SK-N-SH (cell line): ENCODE measurements around the gene CASK. TPM values are rescaled to one million over a fixed set of nuclear protein-coding genes. Genes with fewer than 3 reads are reported as not detected.

Experiments
- CTCF ChIA-PET: fragments of 300-600, 350-600 bp; formaldehyde crosslinking; extraction: SDS; loops from one replicate; lab custom pipeline; 2021; lab: Yijun Ruan, JAX
- POLR2A ChIA-PET: fragments of 350-600 bp; sonication (Branson Sonifier 250); formaldehyde crosslinking; extraction: SDS; loops from one replicate; lab custom pipeline; 2020; ENCODE audit warnings: antibody characterized with exemption, inconsistent platforms; lab: Yijun Ruan, JAX
- DNase-seq: peaks from one replicate; pipeline ENCODE4 v3.0.0; 2012
- H2AFZ ChIP-seq: fragments of 200-600 bp; sonication (generic); 2 replicates; pipeline ENCODE4 v1.8.1; 2016; ENCODE audit warnings: antibody characterized with exemption, mild to moderate bottlenecking, low read depth
- H3F3A ChIP-seq: fragments of 200-600 bp; sonication (generic); replicated peaks from 2 replicates; pipeline ENCODE3; 2016; ENCODE audit warnings: antibody characterized with exemption, mild to moderate bottlenecking; ENCODE audit not compliant: insufficient read depth
- H3K27ac ChIP-seq, 2 experiments: fragments of 200-500 bp in 1 of 2; fragments of 200-600 bp in 1 of 2; sonication (Bioruptor generic) in 1 of 2; sonication (generic), shearing (Covaris generic) in 1 of 2; 2 replicates each; pipeline versions ENCODE4 v1.5.1 to v1.6.1; 2014 to 2016; ENCODE audit warnings: low read depth in 2 of 2, inconsistent platforms in 1 of 2, low read length in 1 of 2, mild to moderate bottlenecking in 1 of 2, mixed read lengths in 1 of 2
- H3K27me3 ChIP-seq: fragments of 200-600 bp; sonication (generic), shearing (Covaris generic); 2 replicates; pipeline ENCODE4 v1.6.1; 2016; ENCODE audit warnings: mixed run types; ENCODE audit not compliant: insufficient read depth
- H3K36me3 ChIP-seq, 2 experiments: fragments of 200-500 bp in 1 of 2; fragments of 200-600 bp in 1 of 2; sonication (Bioruptor generic) in 1 of 2; sonication (generic) in 1 of 2; replicated peaks in 1 of 2; 2 replicates each; pipeline versions ENCODE3 to v1.5.1; 2014 to 2016; ENCODE audit warnings: low read length in 1 of 2, mild to moderate bottlenecking in 1 of 2; ENCODE audit not compliant: insufficient read depth in 2 of 2, control insufficient read depth in 1 of 2
- H3K4me1 ChIP-seq, 2 experiments: fragments of 200-500 bp in 1 of 2; fragments of 200-600 bp in 1 of 2; sonication (Bioruptor generic) in 1 of 2; sonication (generic), shearing (Covaris generic) in 1 of 2; 2 replicates each; pipeline versions ENCODE4 v1.5.1 to v1.6.1; 2014 to 2016; ENCODE audit warnings: low read depth in 1 of 2, low read length in 1 of 2, mixed run types in 1 of 2; ENCODE audit not compliant: insufficient read depth in 2 of 2, control insufficient read depth in 1 of 2
- H3K4me2 ChIP-seq: fragments of 200-600 bp; sonication (generic), shearing (Covaris generic); 2 replicates; pipeline ENCODE4 v1.6.1; 2017; ENCODE audit warnings: mixed run types
- H3K4me3 ChIP-seq, 2 experiments: fragments of 200-500 bp in 1 of 2; fragments of 200-600 bp in 1 of 2; sonication (Bioruptor generic) in 1 of 2; sonication (generic), shearing (Covaris generic) in 1 of 2; 2 replicates each; pipeline versions ENCODE4 v1.5.1 to v1.8.1; 2014 to 2016; ENCODE audit warnings: low read depth in 2 of 2, inconsistent platforms in 1 of 2, low read length in 1 of 2, mild to moderate bottlenecking in 1 of 2, mixed read lengths in 1 of 2, moderate library complexity in 1 of 2
- H3K79me2 ChIP-seq: fragments of 200-600 bp; sonication (generic); 2 replicates; pipeline ENCODE4 v1.8.1; 2017; ENCODE audit warnings: mild to moderate bottlenecking; ENCODE audit not compliant: insufficient read depth
- H3K9ac ChIP-seq: fragments of 200-600 bp; sonication (generic); 2 replicates; pipeline ENCODE4 v1.6.1; 2017; ENCODE audit warnings: mixed run types
- H3K9me2 ChIP-seq: fragments of 200-600 bp; sonication (generic); 2 replicates; pipeline ENCODE4 v1.6.1; 2017; ENCODE audit warnings: mixed run types
- H3K9me3 ChIP-seq: fragments of 200-600 bp; sonication (generic); 2 replicates; pipeline ENCODE4 v1.6.1; 2017; ENCODE audit warnings: mixed run types, mild to moderate bottlenecking, moderate library complexity
- H4K20me1 ChIP-seq: fragments of 200-600 bp; sonication (generic); 2 replicates; pipeline ENCODE4 v1.6.1; 2017; ENCODE audit warnings: mild to moderate bottlenecking, mixed run types; ENCODE audit not compliant: insufficient read depth
- CHD2 ChIP-seq: fragments of 150-350 bp; IDR thresholded peaks from 2 replicates; pipeline ENCODE4 v1.6.1; 2018; ENCODE audit warnings: low read length; ENCODE audit not compliant: partially characterized antibody
- CTCF ChIP-seq: fragments of 200-600 bp; sonication (generic); IDR thresholded peaks from 2 replicates; pipeline ENCODE4 v1.6.1; 2017; ENCODE audit warnings: antibody characterized with exemption, mild to moderate bottlenecking, moderate library complexity
- ELF1 ChIP-seq: IDR thresholded peaks from 2 replicates; pipeline ENCODE4 v1.4.0; 2012
- EZH2phosphoT487 ChIP-seq: fragments of 200-600 bp; sonication (generic); IDR thresholded peaks from 2 replicates; pipeline ENCODE4 v1.6.1; 2017; ENCODE audit warnings: low read depth, mixed run types, mild to moderate bottlenecking, antibody characterized with exemption, moderate library complexity, borderline replicate concordance
- FOSL2 ChIP-seq: IDR thresholded peaks from 2 replicates; pipeline ENCODE4 v1.4.0; 2012; ENCODE audit warnings: low read depth, mild to moderate bottlenecking, moderate library complexity, borderline replicate concordance
- IRF3 ChIP-seq: fragments of 150-350 bp; IDR thresholded peaks from 2 replicates; pipeline ENCODE4 v1.6.1; 2016; ENCODE audit warnings: mild to moderate bottlenecking, low read depth, low read length
- JUND ChIP-seq: IDR thresholded peaks from 2 replicates; pipeline ENCODE4 v1.4.0; 2012
- MAX ChIP-seq: IDR thresholded peaks from 2 replicates; pipeline ENCODE4 v1.4.0; 2012; ENCODE audit warnings: low read depth
- MEF2A ChIP-seq: IDR thresholded peaks from 2 replicates; pipeline ENCODE4 v1.4.0; 2012; ENCODE audit warnings: low read depth, borderline replicate concordance
- MXI1 ChIP-seq: IDR thresholded peaks from 2 replicates; pipeline ENCODE4 v1.6.1; 2012; ENCODE audit warnings: mild to moderate bottlenecking, low read depth, low read length, improper control_type of control experiment
- NFIC ChIP-seq: IDR thresholded peaks from 2 replicates; pipeline ENCODE4 v1.4.0; 2012; ENCODE audit warnings: borderline replicate concordance
- RAD21 ChIP-seq: IDR thresholded peaks from 2 replicates; pipeline ENCODE4 v1.6.1; 2012; ENCODE audit warnings: mild to moderate bottlenecking, low read length
- RCOR1 ChIP-seq: fragments of 150-350 bp; IDR thresholded peaks from 2 replicates; pipeline ENCODE4 v1.6.1; 2017; ENCODE audit warnings: antibody characterized with exemption, low read length
- RFX5 ChIP-seq: IDR thresholded peaks from 2 replicates; pipeline ENCODE4 v1.6.1; 2012; ENCODE audit warnings: mild to moderate bottlenecking, improper control_type of control experiment, low read length
- SIN3A ChIP-seq: IDR thresholded peaks from 2 replicates; pipeline ENCODE4 v1.6.1; 2012; ENCODE audit warnings: low read depth, mild to moderate bottlenecking, low read length, moderate library complexity, borderline replicate concordance
- TAF1 ChIP-seq: IDR thresholded peaks from 2 replicates; pipeline ENCODE4 v1.6.1; 2012; ENCODE audit warnings: low read depth, mild to moderate bottlenecking, low read length, moderate library complexity, borderline replicate concordance
- TCF12 ChIP-seq: IDR thresholded peaks from 2 replicates; pipeline ENCODE4 v1.4.0; 2012
- YY1 ChIP-seq: IDR thresholded peaks from 2 replicates; pipeline ENCODE4 v1.4.0; 2012; ENCODE audit warnings: low read depth, mild to moderate bottlenecking
- WGBS: methylation state at CpG from one replicate; pipeline ENCODE4 v1.1.6; 2017; ENCODE audit warnings: low lambda C conversion rate; 5-methylcytosine and 5-hydroxymethylcytosine counted together
- polyA plus RNA-seq, 3 experiments: library from polyadenylated mRNA; depleted of rRNA; stranded (reverse); fragments of >200 nt; gene quantifications; 2 replicates each; pipeline ENCODE4 v1.2.3, GENCODE V29; 2012
- TF ChIP-seq, protein P1 (sequence below): IDR thresholded peaks from 2 replicates; pipeline ENCODE4 v1.4.0; 2012; ENCODE audit warnings: low read depth, borderline replicate concordance

Gene CASK
- polyA plus RNA-seq, 1 of the 3 experiments (the other 2 are of a cell fraction) = 7.0 TPM

DNA sequence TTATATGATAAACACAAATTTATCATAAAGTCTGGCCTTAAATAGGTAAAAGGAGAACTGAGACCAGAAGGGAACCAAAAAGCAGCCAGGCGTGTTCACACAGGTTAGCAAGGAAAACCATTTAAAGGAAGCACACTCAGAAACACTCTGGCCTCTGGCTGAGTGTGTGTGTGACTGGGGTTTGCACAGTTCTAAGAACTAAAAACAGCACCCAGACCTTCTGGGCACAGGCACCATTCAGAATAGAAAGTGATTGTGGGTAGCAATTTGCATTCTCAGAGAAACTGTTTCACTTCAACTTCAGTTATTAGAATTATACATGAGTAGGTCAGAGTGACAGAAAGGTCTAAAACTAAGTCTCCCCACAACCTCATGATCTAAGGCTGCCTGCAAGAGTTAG, 189.4 kb downstream of the CASK start:
- Histone ChIP-seq H3K4me1 (no peaks in the 10 kb centered on the region), H3K27me3 (no peaks in the 10 kb centered on the region; the same call in 1 of the 2 replicates), H2AFZ (no peak overlapping the region), H3K4me3 (no peak overlapping the region), H3K4me2 (no peak overlapping the region), H4K20me1 (no peaks in the 10 kb centered on the region), H3K27ac (no peak overlapping the region), H3K36me3 (no peaks in the 10 kb centered on the region), H3K9me2 (no peaks in the 10 kb centered on the region), H3K9me3 (no peaks in the 10 kb centered on the region), H3K79me2 (no peaks in the 10 kb centered on the region), H3F3A (no peaks in the 10 kb centered on the region), H3K9ac (no peak overlapping the region)
- ChIA-PET POLR2A (no interaction called here), CTCF (no interaction called here)
- TF ChIP-seq RFX5 (no peak), MEF2A (no peak), CTCF (no peak), YY1 (no peak), TAF1 (no peak), TCF12 (no peak), MXI1 (no peak), IRF3 (no peak), ELF1 (no peak), RAD21 (no peak), EZH2phosphoT487 (no peak), FOSL2 (no peak), SIN3A (no peak), CHD2 (no peak), JUND (no peak), RCOR1 (no peak), MAX (no peak), NFIC (no peak)
- TF ChIP-seq, protein P1, sequence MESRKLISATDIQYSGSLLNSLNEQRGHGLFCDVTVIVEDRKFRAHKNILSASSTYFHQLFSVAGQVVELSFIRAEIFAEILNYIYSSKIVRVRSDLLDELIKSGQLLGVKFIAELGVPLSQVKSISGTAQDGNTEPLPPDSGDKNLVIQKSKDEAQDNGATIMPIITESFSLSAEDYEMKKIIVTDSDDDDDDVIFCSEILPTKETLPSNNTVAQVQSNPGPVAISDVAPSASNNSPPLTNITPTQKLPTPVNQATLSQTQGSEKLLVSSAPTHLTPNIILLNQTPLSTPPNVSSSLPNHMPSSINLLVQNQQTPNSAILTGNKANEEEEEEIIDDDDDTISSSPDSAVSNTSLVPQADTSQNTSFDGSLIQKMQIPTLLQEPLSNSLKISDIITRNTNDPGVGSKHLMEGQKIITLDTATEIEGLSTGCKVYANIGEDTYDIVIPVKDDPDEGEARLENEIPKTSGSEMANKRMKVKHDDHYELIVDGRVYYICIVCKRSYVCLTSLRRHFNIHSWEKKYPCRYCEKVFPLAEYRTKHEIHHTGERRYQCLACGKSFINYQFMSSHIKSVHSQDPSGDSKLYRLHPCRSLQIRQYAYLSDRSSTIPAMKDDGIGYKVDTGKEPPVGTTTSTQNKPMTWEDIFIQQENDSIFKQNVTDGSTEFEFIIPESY = no peak
- 38% methylated on average over 1 of the region's 1 CpG for WGBS
- DNase-seq = no peak
